Breast epithelium (tissue), 4 donors: ENCODE results near the gene PTPRZ1. TPM values are rescaled to one million over a fixed set of nuclear protein-coding genes. Genes with fewer than 3 reads are reported as not detected.

Experiments used
- DNase-seq, 2 donors: peaks; one replicate each; pipeline ENCODE4 v3.0.0-alpha.2; 2019; ENCODE audit warnings: low spot score in 2 of 2
- H3K27ac ChIP-seq, 2 donors: fragments of 200-600 bp; sonication (generic) in 1 of 2; one replicate each; pipeline ENCODE4 v1.5.1; 2016 to 2019; ENCODE audit warnings: mild to moderate bottlenecking in 1 of 2
- H3K27me3 ChIP-seq, 2 donors: fragments of 200-600 bp; sonication (generic) in 1 of 2; one replicate each; pipeline versions ENCODE4 v1.5.1 to v1.6.0; 2017 to 2019; ENCODE audit warnings: control low read depth in 1 of 2, mild to moderate bottlenecking in 1 of 2
- H3K36me3 ChIP-seq: fragments of 200-600 bp; one replicate; pipeline ENCODE4 v1.5.1; 2019
- H3K4me1 ChIP-seq, 2 donors: fragments of 200-600 bp; sonication (generic); one replicate each; pipeline ENCODE4 v1.5.1; 2016 to 2019; ENCODE audit warnings: control low read depth in 1 of 2
- H3K4me3 ChIP-seq, 3 donors: fragments of 200-600 bp; sonication (generic); 1 replicate in 2 of 3; 2 replicates in 1 of 3; pipeline ENCODE4 v1.5.1; 2016 to 2019; ENCODE audit warnings: mild to moderate bottlenecking in 3 of 3, moderate library complexity in 2 of 3
- H3K9me3 ChIP-seq, 2 donors: fragments of 200-600 bp; sonication (generic) in 1 of 2; one replicate each; pipeline ENCODE4 v1.5.1; 2016 to 2019; ENCODE audit warnings: control low read depth in 1 of 2
- POLR2A ChIP-seq: fragments of 450-650 bp; IDR thresholded peaks from one replicate; pipeline ENCODE4 v1.6.1; 2016; ENCODE audit warnings: antibody characterized with exemption, mild to moderate bottlenecking, moderate library complexity
- POLR2AphosphoS5 ChIP-seq, 3 donors: sonication (generic); formaldehyde crosslinking; IDR thresholded peaks; one replicate each; pipeline ENCODE4 v1.6.1; 2017; ENCODE audit warnings: antibody characterized with exemption in 3 of 3
- intact Hi-C: fragments of 100-400 bp; cut with DNase I; formaldehyde crosslinking; loops from one replicate; pipeline ENCODE4 v1.15.1; 2023; ENCODE audit warnings: low total_unique reads
- total RNA-seq, 3 donors: library from RNA; depleted of rRNA; stranded (reverse); fragments of >200 nt; gene quantifications; one replicate each; pipeline ENCODE4 v1.1.0, GENCODE V29; 2016
- TF ChIP-seq, protein P1 (sequence below), 3 donors: fragments of 450-650 bp; IDR thresholded peaks; one replicate each; pipeline ENCODE4 v1.5.1; 2016 to 2017; ENCODE audit warnings: antibody characterized with exemption in 3 of 3, mild to moderate bottlenecking in 3 of 3, moderate library complexity in 3 of 3

Gene PTPRZ1
- total RNA-seq, 3 donors from 2014 or later = 0.48 to 36.9 (median 32.1) TPM

DNA sequence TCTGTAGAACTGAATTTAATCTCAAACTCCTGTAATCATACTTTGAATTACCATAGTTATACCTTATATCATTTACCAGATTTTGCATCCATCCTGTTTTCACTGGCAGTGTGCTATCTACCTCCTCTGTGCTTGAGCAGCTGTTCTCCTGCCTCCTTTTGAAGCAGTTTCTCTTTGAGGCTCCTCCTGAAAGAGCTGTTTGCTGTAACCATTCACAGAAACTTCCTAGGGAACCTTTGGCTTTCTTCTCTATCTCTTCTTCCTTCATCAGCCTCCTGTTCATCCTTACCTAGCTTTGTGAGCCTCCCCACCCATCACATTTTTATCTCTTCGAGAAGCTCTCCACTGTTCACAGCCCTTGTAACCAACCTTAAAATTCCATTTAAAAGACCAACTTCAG is 162.9 kb downstream of the PTPRZ1 start:
- H3K27me3 ChIP-seq = no peaks in the 10 kb centered on the region
- no peak for TF ChIP-seq POLR2A
- no peaks in the 10 kb centered on the region for H3K36me3 ChIP-seq
- no peak for DNase-seq
- no peaks in the 10 kb centered on the region for H3K4me1 ChIP-seq
- H3K27ac ChIP-seq = no peak overlapping the region
- H3K9me3 ChIP-seq = no peaks in the 10 kb centered on the region
- H3K4me3 ChIP-seq = no peak overlapping the region
- intact Hi-C loops = no loop called here

DNA sequence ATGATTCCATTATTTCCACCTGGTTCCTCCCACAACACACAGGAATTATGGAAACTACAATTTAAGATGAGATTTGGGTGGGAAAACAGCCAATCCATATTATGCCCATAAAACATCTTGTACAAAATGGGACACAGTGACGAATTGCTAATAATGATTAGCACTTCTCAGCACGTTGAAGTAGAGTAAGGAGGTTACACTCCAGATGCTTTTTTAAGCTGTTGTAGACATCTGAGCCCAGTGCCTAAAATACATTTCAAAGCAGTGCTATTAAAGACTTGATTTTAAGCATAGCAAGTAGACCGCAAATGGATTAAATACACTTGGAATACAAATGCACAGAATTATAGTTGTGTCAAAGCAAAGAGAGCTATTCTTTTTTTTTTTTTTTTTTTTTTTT is 165.2 kb downstream of the PTPRZ1 start:
- intact Hi-C loops = no loop called here
- TF ChIP-seq, protein P1, sequence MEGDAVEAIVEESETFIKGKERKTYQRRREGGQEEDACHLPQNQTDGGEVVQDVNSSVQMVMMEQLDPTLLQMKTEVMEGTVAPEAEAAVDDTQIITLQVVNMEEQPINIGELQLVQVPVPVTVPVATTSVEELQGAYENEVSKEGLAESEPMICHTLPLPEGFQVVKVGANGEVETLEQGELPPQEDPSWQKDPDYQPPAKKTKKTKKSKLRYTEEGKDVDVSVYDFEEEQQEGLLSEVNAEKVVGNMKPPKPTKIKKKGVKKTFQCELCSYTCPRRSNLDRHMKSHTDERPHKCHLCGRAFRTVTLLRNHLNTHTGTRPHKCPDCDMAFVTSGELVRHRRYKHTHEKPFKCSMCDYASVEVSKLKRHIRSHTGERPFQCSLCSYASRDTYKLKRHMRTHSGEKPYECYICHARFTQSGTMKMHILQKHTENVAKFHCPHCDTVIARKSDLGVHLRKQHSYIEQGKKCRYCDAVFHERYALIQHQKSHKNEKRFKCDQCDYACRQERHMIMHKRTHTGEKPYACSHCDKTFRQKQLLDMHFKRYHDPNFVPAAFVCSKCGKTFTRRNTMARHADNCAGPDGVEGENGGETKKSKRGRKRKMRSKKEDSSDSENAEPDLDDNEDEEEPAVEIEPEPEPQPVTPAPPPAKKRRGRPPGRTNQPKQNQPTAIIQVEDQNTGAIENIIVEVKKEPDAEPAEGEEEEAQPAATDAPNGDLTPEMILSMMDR (IDR thresholded peaks at IDR 0.05) = no peak
- TF ChIP-seq POLR2A (no peak), POLR2AphosphoS5 (IDR thresholded peaks at IDR 0.05) (no peak)
- no peak overlapping the region for H3K27ac ChIP-seq
- H3K4me3 ChIP-seq = no peak overlapping the region
- DNase-seq = no peak
- H3K4me1 ChIP-seq = no peaks in the 10 kb centered on the region
- no peaks in the 10 kb centered on the region for H3K9me3 ChIP-seq
- H3K36me3 ChIP-seq = no peaks in the 10 kb centered on the region
- H3K27me3 ChIP-seq = no peaks in the 10 kb centered on the region

DNA sequence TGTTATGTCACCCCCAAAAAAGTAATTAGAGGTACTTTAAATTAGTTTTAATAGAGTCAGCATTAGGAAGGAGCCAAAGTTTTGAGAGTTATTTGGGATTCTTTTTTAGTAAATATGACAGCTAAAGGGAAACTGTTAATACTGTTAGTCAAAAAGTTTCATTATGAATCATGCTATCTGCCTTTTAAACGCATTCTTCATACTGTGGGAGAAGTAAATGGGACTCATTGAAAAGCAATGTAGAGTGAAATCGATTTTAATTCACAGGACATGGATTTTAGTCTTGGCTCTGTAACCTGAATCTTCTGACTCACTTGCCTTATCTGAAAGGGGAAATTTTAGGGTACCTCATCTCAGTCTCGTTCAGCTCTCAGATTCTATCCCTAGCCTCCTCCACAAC is 165.9 kb downstream of the PTPRZ1 start:
- TF ChIP-seq POLR2AphosphoS5 (IDR thresholded peaks at IDR 0.05) (no peak), POLR2A (no peak)
- no peak for DNase-seq
- Histone ChIP-seq H3K27ac (no peak overlapping the region), H3K4me3 (no peak overlapping the region), H3K27me3 (no peaks in the 10 kb centered on the region), H3K36me3 (no peaks in the 10 kb centered on the region), H3K9me3 (no peaks in the 10 kb centered on the region), H3K4me1 (no peaks in the 10 kb centered on the region)
- intact Hi-C loops = no loop called here

DNA sequence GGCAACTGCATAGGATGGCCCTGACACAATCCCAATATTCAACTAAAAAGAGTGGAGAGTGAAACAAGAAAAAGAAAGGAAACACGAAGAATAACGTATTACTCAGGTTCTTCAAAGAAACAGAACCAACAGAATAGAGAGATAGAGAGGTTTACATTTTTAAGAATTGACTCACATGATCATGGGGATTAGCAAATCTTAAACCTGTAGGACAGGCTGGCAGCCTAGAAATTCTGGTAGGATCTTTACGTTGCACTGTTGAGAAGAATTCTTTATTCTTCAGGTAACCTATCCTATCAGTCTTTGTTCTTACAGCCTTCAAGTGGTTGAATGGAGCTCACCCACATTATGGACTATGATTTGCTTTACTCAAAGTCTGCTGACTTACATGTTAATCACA is 167.2 kb downstream of the PTPRZ1 start:
- no peaks in the 10 kb centered on the region for H3K27me3 ChIP-seq
- no peak for DNase-seq
- intact Hi-C loops = no loop called here

DNA sequence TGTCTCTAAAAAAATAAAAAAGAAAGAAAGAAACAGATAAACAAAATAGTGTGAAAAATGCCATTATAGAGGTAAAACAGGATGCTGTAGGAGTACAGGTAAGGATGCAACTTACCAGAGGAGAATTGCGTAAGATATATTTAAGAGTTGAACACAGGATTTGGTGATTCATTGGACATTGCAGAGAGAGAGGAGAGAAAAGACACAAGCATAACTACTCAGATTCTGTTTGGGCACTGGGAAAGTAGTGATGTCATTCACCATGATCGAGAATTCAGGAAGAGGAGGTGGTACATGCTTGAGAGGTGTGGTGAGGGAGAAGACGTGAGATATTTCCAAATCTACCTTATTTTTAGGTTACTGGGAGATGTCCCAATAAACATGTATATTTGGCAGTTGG is 173.4 kb downstream of the PTPRZ1 start:
- H3K27ac ChIP-seq = no peak overlapping the region
- no peaks in the 10 kb centered on the region for H3K27me3 ChIP-seq
- TF ChIP-seq POLR2A (no peak), POLR2AphosphoS5 (IDR thresholded peaks at IDR 0.05) (no peak)
- TF ChIP-seq, protein P1 (IDR thresholded peaks at IDR 0.05) = no peak
- no peak for DNase-seq
- H3K4me1 ChIP-seq = no peaks in the 10 kb centered on the region
- H3K4me3 ChIP-seq = no peak overlapping the region
- intact Hi-C loops = no loop called here
- no peaks in the 10 kb centered on the region for H3K36me3 ChIP-seq
- no peaks in the 10 kb centered on the region for H3K9me3 ChIP-seq

More for the DNA sequence above, 167.2 kb downstream of the PTPRZ1 start:
- H3K27ac ChIP-seq = no peak overlapping the region
- TF ChIP-seq, protein P1 (IDR thresholded peaks at IDR 0.05) = no peak
- TF ChIP-seq POLR2AphosphoS5 (IDR thresholded peaks at IDR 0.05) (no peak), POLR2A (no peak)
- no peaks in the 10 kb centered on the region for H3K4me1 ChIP-seq
- no peaks in the 10 kb centered on the region for H3K9me3 ChIP-seq
- no peaks in the 10 kb centered on the region for H3K36me3 ChIP-seq
- no peak overlapping the region for H3K4me3 ChIP-seq

DNA sequence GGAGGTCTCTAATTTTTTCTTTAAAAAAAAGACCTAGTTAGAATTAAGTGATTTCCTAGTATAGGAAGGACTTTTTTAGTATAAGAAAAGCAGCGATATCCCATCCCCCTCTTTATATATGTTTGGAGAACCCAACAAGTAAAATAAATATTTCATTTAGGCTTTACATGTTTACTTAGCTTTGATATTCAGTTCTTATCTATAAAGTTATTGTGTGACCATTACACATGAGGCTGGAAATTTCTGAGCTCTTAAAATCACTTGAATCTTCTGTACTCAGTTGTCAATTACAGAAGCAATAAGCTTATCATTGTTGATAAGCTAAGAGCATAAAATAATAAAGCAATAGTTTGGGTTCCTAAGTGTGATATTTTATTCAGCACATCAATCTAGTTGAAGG is 181.4 kb downstream of the PTPRZ1 start:
- Histone ChIP-seq H3K36me3 (no peaks in the 10 kb centered on the region), H3K4me3 (no peak overlapping the region), H3K27me3 (no peaks in the 10 kb centered on the region), H3K27ac (no peak overlapping the region), H3K9me3 (no peaks in the 10 kb centered on the region), H3K4me1 (no peaks in the 10 kb centered on the region)
- TF ChIP-seq POLR2A (no peak), POLR2AphosphoS5 (IDR thresholded peaks at IDR 0.05) (no peak)
- intact Hi-C loops = no loop called here
- no peak for DNase-seq

DNA sequence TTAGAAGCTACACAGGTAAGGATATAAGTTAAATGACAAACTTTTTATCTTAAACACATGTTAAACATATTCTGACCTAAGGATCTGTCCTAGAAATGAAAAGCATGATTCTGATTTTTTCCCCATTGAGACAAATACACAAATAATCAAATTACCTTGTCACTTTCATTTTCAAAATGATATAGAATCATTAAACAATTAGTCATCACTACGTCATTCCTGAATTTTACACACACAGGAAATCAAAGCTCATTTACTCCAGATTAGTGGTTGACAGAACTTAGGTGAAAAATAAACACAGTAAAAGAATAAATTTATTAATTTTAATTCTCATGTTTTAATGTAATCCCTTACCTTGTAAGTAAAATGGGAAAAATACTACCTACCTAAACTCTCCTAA is 182.1 kb downstream of the PTPRZ1 start:
- intact Hi-C loops = no loop called here
- Histone ChIP-seq H3K9me3 (no peaks in the 10 kb centered on the region), H3K36me3 (no peaks in the 10 kb centered on the region), H3K4me1 (no peaks in the 10 kb centered on the region), H3K27ac (no peak overlapping the region), H3K4me3 (no peak overlapping the region), H3K27me3 (no peaks in the 10 kb centered on the region)
- no peak for DNase-seq
- TF ChIP-seq, protein P1 (IDR thresholded peaks at IDR 0.05) = no peak
- TF ChIP-seq POLR2AphosphoS5 (IDR thresholded peaks at IDR 0.05) (no peak), POLR2A (no peak)
